ENCODE data around the gene CASKIN2.
"Not testable (repeated sequence)": the region's sequence is repeated elsewhere in the genome, so short reads cannot be mapped to it uniquely, and the experiment has no call there.

Gene CASKIN2

GRCh38 chr17:75488693-75489510, 26.4 kb downstream of the CASKIN2 start:
- no peak for DNase-seq

- DNase-seq = peak; percentile 17
Measured at GRCh38 chr17:75487351-75488070, 27.8 kb downstream of the CASKIN2 start.

DNA sequence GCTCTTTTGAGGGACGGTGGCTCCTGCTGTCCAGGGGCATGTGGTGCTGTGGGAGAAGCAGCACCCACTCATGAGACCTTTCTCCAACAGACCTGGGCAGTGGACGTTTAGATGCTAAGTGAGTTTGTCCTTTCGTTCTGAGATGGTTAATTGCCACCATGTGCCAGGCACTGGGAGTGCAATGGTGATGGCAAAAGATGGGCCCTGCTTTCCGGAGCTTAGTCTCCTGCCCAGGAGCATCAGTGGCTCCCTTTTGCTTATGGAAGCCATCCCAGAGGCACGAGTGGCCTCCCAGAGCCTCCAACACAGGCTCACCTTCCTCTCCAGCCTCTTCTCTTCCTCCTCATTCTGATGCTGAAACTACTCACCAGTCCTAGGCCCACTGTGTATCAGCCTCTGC, 28.4 kb downstream of the CASKIN2 start:
- no peak for DNase-seq

GRCh38 chr17:75486151-75486550, 29.2 kb downstream of the CASKIN2 start:
- no peak for DNase-seq

GRCh38 chr17:75485688-75486087, 29.6 kb downstream of the CASKIN2 start:
- no peak for DNase-seq

DNA sequence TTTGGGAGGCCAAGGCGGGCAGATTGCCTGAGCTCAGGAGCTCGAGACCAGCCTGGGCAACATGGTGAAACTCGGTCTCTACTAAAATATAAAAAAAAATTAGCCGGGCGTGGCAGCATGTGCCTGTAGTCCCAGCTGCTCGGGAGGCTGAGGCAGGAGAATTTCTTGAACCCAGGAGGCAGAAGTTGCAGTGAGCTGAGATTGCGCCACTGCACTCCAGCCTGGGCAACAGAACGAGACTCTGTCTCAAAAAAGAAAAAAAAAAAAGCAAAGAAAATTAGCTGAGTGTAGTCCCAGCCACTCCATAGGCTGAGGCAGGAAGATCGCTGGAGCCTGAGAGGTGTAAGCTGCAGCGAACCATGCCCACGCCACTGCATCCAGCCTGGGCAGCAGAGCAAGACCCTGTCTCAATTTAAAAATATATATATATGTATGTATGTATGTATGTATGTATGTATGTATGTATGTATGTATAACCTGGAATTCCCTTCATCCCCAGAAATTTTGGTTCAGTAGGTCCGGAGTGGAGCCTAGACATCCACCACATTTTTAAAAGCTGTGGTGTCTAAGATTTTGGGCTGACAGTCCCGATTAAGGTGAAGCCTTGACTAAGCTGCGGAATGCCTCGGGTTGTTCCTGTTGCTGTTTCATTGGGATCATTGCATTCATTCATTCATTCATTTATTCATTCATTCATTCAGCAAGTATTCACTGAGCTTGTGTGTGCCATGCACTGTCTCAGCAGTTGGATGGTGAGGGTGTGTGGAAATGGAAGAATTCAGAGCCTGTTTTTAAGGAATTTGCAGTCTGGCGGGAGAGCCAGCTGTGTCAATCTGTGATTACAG, 33.0 kb downstream of the CASKIN2 start:
- DNase-seq = no peak

- no peak for DNase-seq
Measured at GRCh38 chr17:75481194-75482068, 33.9 kb downstream of the CASKIN2 start.

DNA sequence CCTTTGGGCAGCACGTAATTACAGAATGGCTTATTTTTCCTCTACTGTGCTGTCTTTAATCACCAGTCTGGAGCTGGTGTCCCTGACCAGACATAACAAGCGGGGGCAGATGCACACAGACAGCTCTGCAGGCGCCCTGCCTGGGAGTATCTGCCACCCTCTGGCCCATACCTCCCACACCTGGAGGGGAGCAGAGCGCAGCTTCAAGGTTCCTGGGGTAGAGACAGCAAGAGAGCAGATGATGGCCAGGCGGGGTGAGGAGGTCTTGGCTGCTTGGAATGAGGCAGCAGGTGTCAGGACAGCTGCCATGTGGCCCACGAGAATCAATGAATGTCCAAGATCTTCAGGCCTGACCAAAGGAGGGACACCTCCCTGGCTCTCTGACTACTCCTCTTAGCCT, 35.1 kb downstream of the CASKIN2 start:
- DNase-seq = no peak

- no peak for DNase-seq
Measured at GRCh38 chr17:75478508-75478907, 36.8 kb downstream of the CASKIN2 start.

GRCh38 chr17:75477490-75477862, 37.9 kb downstream of the CASKIN2 start:
- DNase-seq = not testable (repeated sequence)

DNA sequence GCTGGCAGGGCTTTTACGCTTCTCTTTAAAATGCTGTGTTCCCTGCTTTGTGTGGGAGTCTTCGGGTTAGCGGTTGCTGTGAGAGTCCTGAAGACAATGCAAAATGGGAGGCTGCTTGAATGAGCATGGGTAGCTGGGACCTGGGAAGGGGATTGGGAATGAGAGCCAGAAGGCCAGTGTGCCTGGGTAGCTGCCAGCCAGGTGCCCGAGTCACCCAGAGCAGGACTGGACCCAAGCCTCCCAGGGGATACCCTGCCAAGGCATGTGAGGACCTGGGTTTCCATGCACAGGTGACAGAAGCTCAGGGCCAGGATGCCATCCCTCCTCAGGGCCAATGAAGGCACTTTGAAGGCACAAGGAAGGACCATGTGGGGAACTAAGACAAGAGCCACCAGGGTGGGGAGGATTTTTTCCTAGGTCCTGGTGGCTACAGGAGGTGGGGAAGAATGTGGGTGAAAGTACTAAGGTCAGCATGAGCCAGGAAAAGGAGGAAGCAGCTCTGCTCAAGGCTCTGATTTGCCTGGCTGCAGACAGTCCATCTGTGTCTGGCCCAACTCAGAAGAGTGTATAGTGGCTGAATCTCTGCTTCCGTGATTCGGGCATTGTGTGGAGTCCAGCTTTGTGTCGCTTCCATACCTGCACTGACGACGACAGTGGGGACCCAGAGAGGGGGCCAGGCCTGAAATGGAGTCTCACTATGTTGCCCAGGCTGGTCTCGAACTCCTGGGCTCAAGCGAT, 38.4 kb downstream of the CASKIN2 start:
- DNase-seq = no peak

GRCh38 chr17:75476271-75476671, 39.1 kb downstream of the CASKIN2 start:
- DNase-seq = no peak

DNA sequence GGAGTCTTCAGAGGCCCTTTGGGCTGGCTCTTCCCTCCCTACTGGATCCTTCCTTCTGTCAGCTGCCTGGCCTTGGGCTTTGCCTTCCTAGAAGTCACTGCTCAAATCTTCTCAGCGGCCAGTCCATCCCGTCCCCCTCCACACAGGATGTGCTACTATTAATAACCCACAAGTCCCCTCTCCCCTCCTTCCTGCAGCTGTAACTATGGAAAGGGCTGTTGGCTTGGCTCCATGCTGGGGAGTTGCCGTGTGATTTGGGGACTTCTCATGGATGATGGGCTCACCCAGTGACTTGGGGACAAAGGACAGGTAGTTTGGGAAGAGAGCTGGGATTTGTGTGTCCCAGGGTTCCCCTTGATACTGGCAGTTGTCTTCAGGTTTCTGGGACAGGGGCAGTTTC, 39.5 kb downstream of the CASKIN2 start:
- DNase-seq = no peak

- DNase-seq = no peak
Measured at GRCh38 chr17:75475144-75475835, 40.0 kb downstream of the CASKIN2 start.

GRCh38 chr17:75474736-75475135, 40.6 kb downstream of the CASKIN2 start:
- no peak for DNase-seq

- no peak for DNase-seq
Measured at GRCh38 chr17:75473246-75473645, 42.1 kb downstream of the CASKIN2 start.

DNA sequence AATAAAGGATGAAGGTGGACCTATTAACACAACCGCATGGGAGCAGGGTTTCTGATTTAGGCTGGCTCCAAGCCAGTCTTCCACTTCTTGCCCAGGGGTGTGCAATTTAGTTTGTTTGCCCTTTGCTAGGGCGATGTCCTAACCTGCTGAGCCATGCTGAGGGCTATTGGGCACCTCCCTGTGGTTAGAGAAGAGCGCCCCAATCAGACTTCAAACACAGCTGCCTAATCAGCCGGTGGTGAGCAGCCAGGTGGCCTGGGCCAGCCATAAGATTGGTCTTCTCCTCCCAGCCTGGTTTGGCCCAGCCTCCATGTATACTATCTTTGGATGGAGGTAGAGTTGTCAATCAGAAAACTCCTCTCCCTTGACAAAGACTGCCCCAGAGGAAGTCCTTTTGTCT, 43.2 kb downstream of the CASKIN2 start:
- DNase-seq = no peak

DNA sequence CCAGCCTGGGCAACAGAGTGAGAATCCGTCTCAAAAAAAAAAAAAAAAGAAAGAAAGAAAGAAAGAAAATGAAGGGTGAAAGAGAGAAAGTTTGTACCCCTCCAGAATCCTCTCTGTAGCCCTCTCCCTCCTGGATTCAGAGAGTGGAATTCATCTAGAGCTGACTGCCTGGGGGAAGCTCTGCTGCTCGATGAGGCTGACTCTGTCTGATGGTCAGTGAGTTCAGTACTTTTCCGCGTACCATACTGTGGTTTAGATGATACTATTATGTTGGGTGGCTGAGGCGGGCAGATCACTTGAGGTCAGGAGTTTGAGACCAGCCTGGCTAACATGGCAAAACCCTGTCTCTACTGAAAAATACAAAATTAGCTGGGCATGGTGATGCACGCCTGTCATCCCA, 44.1 kb downstream of the CASKIN2 start:
- DNase-seq = no peak

GRCh38 chr17:75468779-75469373, 46.5 kb downstream of the CASKIN2 start:
- no peak for DNase-seq

DNA sequence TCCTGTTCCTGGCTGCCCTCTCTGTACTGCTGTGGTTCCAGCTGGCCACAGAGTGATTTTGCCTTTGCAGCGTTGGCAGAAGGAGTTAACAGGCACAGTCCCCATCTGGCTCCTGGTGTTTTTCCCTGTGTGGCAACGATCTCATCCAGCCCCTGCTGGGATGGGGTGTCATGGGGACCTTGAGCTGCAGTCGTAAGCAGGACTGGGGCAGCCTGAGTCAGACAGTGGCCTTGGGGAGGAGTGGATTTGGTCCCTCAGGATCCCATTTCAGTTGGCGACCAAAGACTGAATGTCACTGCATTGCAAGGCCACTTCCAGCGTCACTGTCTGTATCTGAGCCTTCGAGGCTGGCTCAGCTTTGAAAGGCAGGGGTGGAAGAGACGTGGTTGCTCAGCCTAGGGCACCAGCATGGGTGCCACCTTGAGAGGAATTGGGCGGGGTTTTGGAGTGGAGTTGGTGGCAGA, 47.0 kb downstream of the CASKIN2 start:
- DNase-seq = no peak

All from T-helper 9 cell (primary cell).